Measurements from ENCODE around the gene TREML2.

DNA sequence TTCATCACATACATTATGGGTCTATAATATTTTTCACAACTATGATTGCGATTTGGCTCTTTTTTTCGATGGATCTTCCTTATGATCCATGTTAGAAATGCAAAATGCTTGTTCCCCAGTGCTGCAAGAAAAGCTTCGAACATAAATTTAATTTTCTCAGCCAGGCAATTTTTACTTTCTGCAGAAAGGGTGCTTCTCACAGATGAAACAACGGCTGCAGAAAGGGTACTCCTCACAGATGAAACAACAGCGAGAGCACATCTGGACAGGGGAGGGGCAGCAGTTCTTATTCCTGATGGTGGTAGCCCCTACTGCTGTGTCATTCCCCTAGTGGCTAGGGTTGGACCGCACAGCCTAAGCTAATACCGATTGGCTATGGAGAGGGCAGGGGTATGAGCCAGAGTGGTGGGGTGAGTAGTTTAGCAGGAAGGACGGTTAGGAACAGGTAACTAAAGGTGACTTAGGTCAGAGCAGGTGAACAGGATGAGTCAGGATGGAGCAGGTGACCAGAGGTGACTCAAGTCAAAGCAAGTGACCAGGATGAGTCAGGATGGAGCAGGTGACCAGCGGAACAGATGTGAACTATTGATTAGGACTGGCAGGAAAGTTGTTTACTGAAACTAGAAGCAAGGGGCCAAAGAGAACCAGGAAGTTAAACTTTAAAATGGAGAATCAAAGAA is 13.8 kb upstream of the TREML2 start:
- TF ChIP-seq POLR2AphosphoS5 (IDR thresholded peaks at IDR 0.05), result no peak
- TF ChIP-seq, protein P1, sequence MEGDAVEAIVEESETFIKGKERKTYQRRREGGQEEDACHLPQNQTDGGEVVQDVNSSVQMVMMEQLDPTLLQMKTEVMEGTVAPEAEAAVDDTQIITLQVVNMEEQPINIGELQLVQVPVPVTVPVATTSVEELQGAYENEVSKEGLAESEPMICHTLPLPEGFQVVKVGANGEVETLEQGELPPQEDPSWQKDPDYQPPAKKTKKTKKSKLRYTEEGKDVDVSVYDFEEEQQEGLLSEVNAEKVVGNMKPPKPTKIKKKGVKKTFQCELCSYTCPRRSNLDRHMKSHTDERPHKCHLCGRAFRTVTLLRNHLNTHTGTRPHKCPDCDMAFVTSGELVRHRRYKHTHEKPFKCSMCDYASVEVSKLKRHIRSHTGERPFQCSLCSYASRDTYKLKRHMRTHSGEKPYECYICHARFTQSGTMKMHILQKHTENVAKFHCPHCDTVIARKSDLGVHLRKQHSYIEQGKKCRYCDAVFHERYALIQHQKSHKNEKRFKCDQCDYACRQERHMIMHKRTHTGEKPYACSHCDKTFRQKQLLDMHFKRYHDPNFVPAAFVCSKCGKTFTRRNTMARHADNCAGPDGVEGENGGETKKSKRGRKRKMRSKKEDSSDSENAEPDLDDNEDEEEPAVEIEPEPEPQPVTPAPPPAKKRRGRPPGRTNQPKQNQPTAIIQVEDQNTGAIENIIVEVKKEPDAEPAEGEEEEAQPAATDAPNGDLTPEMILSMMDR (IDR thresholded peaks at IDR 0.05), result no peak

All from stomach (tissue), 4 donors.